T-helper 1 cell (primary cell): ENCODE results near the gene KLF16.

Experiments used
- DNase-seq, 5 donors: peaks; one replicate each; pipeline ENCODE4 v3.0.0-alpha.2; 2012 to 2020

The KLF16 gene

DNA sequence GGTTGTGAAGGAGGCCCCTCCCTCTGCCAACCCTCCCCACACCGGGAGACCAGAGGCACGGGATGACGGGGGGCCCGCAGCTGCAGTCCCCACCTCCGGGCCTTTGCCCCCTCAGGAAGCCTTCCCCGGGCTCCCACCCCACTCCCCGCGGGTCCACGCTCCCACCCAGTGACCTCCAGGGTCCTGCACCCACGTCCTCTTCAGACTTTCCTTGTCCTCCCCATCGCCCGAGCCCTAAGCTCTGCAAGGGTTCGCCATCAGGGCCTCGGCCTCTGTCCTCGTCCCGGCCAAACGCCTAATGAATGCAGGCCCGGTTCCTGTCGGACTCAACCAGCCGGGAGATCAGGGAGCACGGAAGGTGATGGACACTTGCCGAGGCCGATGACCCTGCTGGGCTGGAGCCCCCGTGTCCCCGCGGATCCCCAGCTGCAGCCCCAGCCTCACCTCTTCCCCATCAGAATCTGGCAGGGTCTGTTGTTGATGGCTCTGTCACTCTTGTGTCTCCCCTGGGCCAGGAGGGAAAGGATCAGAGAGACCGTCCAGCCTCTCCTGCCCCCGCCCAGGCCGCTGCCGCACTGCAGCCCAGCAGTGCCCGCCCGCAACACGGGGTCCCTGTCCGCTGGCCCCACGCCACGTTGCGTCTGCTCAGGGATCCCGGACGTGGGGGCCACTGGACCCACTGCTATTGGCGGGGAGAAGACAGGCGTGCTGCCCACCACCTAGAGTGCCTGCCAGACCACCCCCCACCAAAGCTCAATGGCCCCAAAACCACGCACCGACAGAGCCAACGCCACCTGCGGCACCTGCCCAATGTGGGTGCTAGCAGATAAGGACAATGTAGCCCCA is 57.0 kb downstream of the KLF16 start:
- no peak for DNase-seq

DNA sequence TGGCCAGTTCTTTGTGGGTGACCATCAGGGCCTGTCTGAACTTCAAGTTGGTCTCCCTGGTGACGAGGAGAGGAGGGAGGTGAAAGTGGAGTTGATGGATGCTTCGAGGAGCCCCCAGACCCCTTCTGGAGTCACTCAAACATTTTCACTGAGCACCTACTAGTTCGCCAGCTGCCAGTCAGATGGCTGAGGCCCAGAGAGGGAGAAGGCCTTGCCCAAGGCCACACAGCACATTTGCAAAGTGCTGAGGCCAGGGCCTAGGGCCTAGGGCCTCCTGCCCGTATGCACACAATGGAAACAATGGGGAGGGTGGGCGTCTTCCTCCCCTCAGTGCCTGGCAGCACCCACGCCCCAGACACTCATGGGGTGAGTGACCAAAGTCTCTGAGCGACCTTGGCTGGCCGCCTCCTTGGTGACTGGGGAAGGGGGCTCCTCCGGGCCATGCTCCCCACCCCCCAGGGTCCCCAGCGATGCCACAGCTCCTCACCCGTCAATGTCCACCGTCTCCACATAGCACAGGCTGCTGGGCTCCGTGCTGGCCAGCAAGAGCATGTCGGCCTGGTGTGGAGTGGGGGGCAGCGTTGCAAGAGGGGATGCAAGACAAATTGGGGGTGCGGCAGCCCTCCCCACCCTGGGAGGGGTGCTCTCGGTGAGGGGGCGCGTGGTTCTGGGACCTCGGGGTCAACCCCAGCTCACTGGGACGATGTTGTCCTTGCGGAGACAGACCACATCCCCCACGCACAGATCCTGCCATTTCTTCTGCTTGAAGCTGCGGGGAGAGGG is 57.8 kb downstream of the KLF16 start:
- DNase-seq, result no peak

DNA sequence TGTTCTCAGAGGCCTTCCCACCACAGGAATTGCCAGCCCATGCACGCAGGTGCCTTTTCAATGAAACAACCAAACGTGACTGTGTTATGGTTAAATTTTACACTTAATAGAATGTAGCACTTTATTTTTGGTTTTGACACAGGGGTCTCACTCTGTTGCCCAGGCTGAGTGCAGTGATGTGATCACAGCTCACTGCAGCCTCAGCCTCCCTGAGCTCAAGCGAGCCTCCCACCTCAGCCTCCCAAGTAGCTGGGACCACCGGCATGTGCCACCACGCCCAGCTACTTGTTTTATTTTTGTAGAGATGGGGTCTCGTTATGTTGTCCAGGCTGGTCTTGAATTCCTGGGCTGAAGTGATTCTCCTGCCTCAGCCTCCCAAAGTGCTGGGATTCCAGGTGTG is 58.5 kb downstream of the KLF16 start:
- DNase-seq, result no peak
